ENCODE results near the gene HEMGN. TPM values are rescaled to one million over a fixed set of nuclear protein-coding genes. Genes with fewer than 3 reads are reported as not detected.

The HEMGN gene
- total RNA-seq, 1 donor from 2014 or later = 3.0 TPM

- intact Hi-C loops (cut with micrococcal nuclease) = loop anchor here (1.0 to 5.0 kb wide), 5 partner anchors 14 to 353 kb away; partner anchors contain the start of genes TBC1D2, TRMO and XPA
Observed at GRCh38 chr9:97904725-97905124, 33.2 kb downstream of the HEMGN start.

- intact Hi-C loops (cut with micrococcal nuclease) = loop anchor here (5.0 kb wide), 2 partner anchors 206 to 354 kb away; partner anchors contain the start of genes TBC1D2 and XPA
Observed at GRCh38 chr9:97903177-97903576, 34.8 kb downstream of the HEMGN start.

DNA sequence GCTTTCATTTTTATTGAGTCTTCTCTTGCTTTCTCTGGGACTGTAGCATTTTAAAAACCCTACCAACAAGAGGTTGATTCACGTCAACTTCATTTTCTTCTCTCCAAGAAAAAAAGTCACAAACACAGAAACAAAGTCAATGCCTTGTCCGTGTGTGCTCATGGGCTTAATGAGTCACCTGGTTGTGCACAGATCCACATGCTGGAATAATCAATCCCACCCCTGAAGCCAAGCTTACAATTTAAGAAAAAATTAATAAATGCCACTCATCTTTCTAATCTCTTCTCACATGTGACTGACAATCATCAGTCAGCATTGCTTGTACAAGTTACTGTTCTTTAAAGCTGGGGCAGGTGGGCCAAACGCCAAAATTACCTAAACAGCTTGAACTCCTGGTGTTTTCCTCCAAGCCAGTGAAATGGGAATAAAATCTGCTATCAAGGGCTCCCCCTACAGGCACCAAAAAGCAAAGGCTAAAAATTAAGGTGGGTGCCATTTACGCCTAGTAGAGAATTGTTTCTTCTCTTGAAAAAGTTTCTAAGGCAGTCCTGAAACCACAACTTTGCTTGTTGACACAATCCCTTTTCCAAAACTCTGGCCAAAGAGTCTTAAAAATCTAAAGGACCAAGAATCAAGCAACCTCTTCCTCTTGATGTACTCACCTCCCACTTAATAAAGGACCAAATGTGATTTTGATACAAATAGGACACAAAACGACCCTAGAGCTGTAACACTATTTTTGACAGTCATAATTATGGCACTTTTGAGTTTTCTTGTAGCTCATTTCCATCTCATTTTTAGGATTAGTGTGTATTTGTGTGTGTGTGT, 37.0 kb downstream of the HEMGN start:
- intact Hi-C loops (cut with micrococcal nuclease) = loop anchor here (1.0 to 5.0 kb wide), 3 partner anchors 11 to 356 kb away; partner anchors contain the start of genes TBC1D2 and XPA

- intact Hi-C loops (cut with micrococcal nuclease) = loop anchor here (5.0 kb wide), 2 partner anchors 203 to 357 kb away; partner anchors contain the start of genes TBC1D2 and XPA
Observed at GRCh38 chr9:97900103-97900737, 37.8 kb downstream of the HEMGN start.

GRCh38 chr9:97895695-97896332, 42.2 kb downstream of the HEMGN start:
- intact Hi-C loops (cut with micrococcal nuclease) = no loop called here

- intact Hi-C loops (cut with micrococcal nuclease) = no loop called here
Observed at GRCh38 chr9:97895211-97895610, 42.8 kb downstream of the HEMGN start.

DNA sequence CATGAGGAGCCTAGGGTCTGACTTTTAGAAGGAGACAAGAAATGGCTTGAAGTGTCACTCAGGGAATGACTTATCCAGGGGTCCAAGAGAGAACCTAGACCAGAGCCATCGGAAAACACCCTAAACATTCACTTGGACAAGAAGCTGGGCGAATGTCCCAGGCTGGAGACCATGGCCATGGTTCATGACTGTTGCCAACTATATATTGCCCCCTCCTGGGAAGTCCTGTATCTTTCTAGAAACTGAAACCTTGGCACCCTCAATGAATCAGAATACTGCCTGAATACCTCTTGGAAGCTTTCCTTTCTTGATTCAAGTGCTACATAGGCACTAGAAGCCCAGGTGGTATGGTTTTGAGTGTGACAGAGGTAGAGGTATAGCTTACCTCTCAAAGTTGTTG, 45.6 kb downstream of the HEMGN start:
- intact Hi-C loops (cut with micrococcal nuclease) = loop anchor here (5.0 kb wide), 1 partner anchor 60 kb away; no protein-coding TSS in a partner anchor

DNA sequence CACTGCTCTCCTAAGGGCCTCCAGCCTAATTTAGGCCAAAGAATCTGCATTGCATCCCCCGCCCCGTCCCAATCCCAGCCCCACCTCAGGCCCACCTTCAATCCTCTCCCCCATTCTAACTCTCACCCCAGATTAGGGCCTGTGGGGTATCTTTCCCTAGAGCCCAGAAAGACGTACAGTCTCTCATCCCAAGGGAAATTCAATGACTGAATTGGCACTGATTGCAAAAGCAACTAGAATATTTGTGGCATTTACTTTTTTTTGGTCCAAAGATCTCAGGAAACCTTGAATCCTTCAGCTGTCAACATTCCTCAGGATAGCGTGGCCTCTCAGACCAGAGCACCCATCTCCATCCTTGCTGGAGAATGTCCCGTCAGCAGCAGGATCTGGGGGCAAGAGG, 46.2 kb downstream of the HEMGN start:
- intact Hi-C loops (cut with micrococcal nuclease) = loop anchor here (5.0 kb wide), 1 partner anchor 61 kb away; no protein-coding TSS in a partner anchor

GRCh38 chr9:97889941-97890887, 47.8 kb downstream of the HEMGN start:
- intact Hi-C loops (cut with micrococcal nuclease) = loop anchor here (1.0 to 5.0 kb wide), 3 partner anchors 11 to 62 kb away; partner anchors contain the start of gene TRMO

DNA sequence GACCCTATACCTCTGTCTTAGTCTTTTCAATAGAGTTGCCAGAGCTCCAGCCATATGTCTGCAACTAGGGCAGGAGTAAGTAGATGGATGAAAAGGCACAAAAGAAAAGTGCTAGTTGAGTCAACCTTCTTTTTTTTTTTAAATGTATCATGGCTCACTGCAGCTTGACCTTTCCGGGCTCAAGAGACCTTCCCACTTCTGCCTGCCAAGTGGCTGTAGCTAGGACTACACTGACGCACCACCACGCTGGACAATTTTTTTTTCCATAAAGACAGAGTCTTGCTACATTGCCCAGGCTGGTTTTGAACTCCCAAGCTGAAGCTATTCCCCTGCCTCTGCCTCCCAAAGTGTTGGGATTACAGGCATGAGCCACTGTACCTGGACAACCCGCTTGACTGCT, 57.6 kb downstream of the HEMGN start:
- intact Hi-C loops (cut with micrococcal nuclease) = no loop called here

Other genes with a start within 250 kb of the HEMGN start
- 13.2 and 15.8 TPM in 2 replicates for gene XPA, start 240.8 kb downstream of the HEMGN start, total RNA-seq
- gene FOXE1, start 84.9 kb downstream of the HEMGN start, total RNA-seq = 0.05 and 0.07 TPM in 2 replicates
- 26.3 and 27.6 TPM in 2 replicates for gene TRMO, start 15.7 kb downstream of the HEMGN start, total RNA-seq
- 309 and 318 TPM in 2 replicates for gene ANP32B, start 45.2 kb upstream of the HEMGN start, total RNA-seq
- 60.4 and 64.4 TPM in 2 replicates for gene NANS, start 118.6 kb upstream of the HEMGN start, total RNA-seq
- gene TRIM14, start 181.1 kb upstream of the HEMGN start, total RNA-seq = 87.0 and 88.5 TPM in 2 replicates